Femur (tissue), 1 donor: Measurements from ENCODE around the gene RAB22A.
A peak's percentile ranks its signal among the peaks of the same experiment; 100 is the strongest.

ENCODE experiments used
- DNase-seq: peaks from one replicate; pipeline ENCODE4 v3.0.0-alpha.2; 2017

The RAB22A gene

GRCh38 chr20:58309591-58310290 lies at the start of gene RAB22A:
TSS of gene RAB22A (plus strand) at chr20:58309715. CDS start at chr20:58309977, 262 bp downstream.
- peak; percentile 84 for DNase-seq

GRCh38 chr20:58260006-58260405 lies 49.5 kb upstream of the RAB22A start:
- no peak for DNase-seq

- no peak for DNase-seq
These were observed 47.9 kb upstream of the RAB22A start for GRCh38 chr20:58261660-58262059.

- no peak for DNase-seq
These were observed 45.2 kb upstream of the RAB22A start for GRCh38 chr20:58264271-58264670.

- DNase-seq: no peak
These were observed 41.9 kb upstream of the RAB22A start for GRCh38 chr20:58267389-58268215.

GRCh38 chr20:58268421-58268821 lies 41.1 kb upstream of the RAB22A start:
- no peak for DNase-seq

- DNase-seq: no peak
These were observed 40.4 kb upstream of the RAB22A start for GRCh38 chr20:58268936-58269619.

GRCh38 chr20:58271606-58272351 lies 37.7 kb upstream of the RAB22A start:
- no peak for DNase-seq

- DNase-seq: no peak
These were observed 35.1 kb upstream of the RAB22A start for GRCh38 chr20:58274384-58274783.

GRCh38 chr20:58277107-58277506 lies 32.4 kb upstream of the RAB22A start:
- DNase-seq: no peak

- DNase-seq: no peak
These were observed 31.7 kb upstream of the RAB22A start for GRCh38 chr20:58277578-58278472.

- no peak for DNase-seq
These were observed 22.8 kb upstream of the RAB22A start for GRCh38 chr20:58286729-58287128.

- no peak for DNase-seq
These were observed 21.9 kb upstream of the RAB22A start for GRCh38 chr20:58287638-58288037.

GRCh38 chr20:58289143-58289542 lies 20.4 kb upstream of the RAB22A start:
- DNase-seq: no peak

- no peak for DNase-seq
These were observed 16.1 kb upstream of the RAB22A start for GRCh38 chr20:58293453-58293852.

- DNase-seq: no peak
These were observed 14.7 kb upstream of the RAB22A start for GRCh38 chr20:58294497-58295455.

- no peak for DNase-seq
These were observed 13.3 kb upstream of the RAB22A start for GRCh38 chr20:58296051-58296837.

- no peak for DNase-seq
These were observed 12.1 kb upstream of the RAB22A start for GRCh38 chr20:58297394-58297793.

GRCh38 chr20:58300321-58300720 lies 9.2 kb upstream of the RAB22A start:
- no peak for DNase-seq

- no peak for DNase-seq
These were observed 6.0 kb upstream of the RAB22A start for GRCh38 chr20:58303547-58303946.
